HEK293 (cell line): ENCODE measurements around the gene UBE4A.

ENCODE experiments used
- CTCF ChIA-PET: fragments of 350-600 bp; formaldehyde crosslinking; extraction: SDS; loops from one replicate; lab custom pipeline; 2021; ENCODE audit warnings: antibody characterized with exemption; lab: Yijun Ruan, JAX
- POLR2A ChIA-PET: fragments of 300-600 bp; formaldehyde crosslinking; extraction: SDS; loops from one replicate; lab custom pipeline; 2020; ENCODE audit warnings: antibody characterized with exemption, inconsistent platforms; lab: Yijun Ruan, JAX
- H3K27ac ChIP-seq: fragments of 200-500 bp; sonication (Bioruptor generic); 2 replicates; pipeline ENCODE4 v1.5.1; 2014; ENCODE audit warnings: low read depth, low read length, control low read depth, inconsistent platforms; ENCODE audit errors: extremely low read depth
- H3K36me3 ChIP-seq, 2 experiments: fragments of 200-500 bp in 1 of 2; sonication (Bioruptor generic) in 1 of 2; 1 replicate in 1 of 2; 2 replicates in 1 of 2; pipeline ENCODE4 v1.5.1; 2014 to 2017; ENCODE audit warnings: inconsistent platforms in 2 of 2, low read length in 2 of 2; ENCODE audit not compliant: control insufficient read depth in 2 of 2, insufficient read depth in 1 of 2
- H3K4me1 ChIP-seq: fragments of 200-500 bp; sonication (Bioruptor generic); 2 replicates; pipeline ENCODE4 v1.5.1; 2014; ENCODE audit warnings: mild to moderate bottlenecking, low read length, inconsistent platforms; ENCODE audit not compliant: control insufficient read depth, insufficient read depth
- H3K4me3 ChIP-seq: 2 replicates; pipeline ENCODE4 v1.5.1; 2011; ENCODE audit warnings: low read depth, mild to moderate bottlenecking, control low read depth, low read length, moderate library complexity
- H3K9me3 ChIP-seq: fragments of 200-500 bp; sonication (Bioruptor generic); 2 replicates; pipeline ENCODE4 v1.5.1; 2014; ENCODE audit warnings: low read depth, low read length, inconsistent platforms; ENCODE audit not compliant: control insufficient read depth, insufficient read depth
- HOXC10 ChIP-seq: sonication (generic); formaldehyde crosslinking; IDR thresholded peaks from 2 replicates; pipeline ENCODE4 v1.8.1; 2023; ENCODE audit warnings: mild to moderate bottlenecking, missing genetic modification reagents
- OVOL3 ChIP-seq: fragments of 450-650 bp; formaldehyde crosslinking; IDR thresholded peaks from 2 replicates; pipeline ENCODE4 v1.5.1; 2016; ENCODE audit warnings: missing biosample characterization, missing genetic modification characterization
- REPIN1 ChIP-seq: fragments of 450-650 bp; formaldehyde crosslinking; IDR thresholded peaks from 2 replicates; pipeline ENCODE4 v1.5.1; 2017; ENCODE audit warnings: missing biosample characterization, missing genetic modification characterization, low read depth
- ZBTB1 ChIP-seq: fragments of 450-650 bp; formaldehyde crosslinking; IDR thresholded peaks from 2 replicates; pipeline ENCODE4 v1.5.1; 2016; ENCODE audit warnings: missing biosample characterization, missing genetic modification characterization
- ZNF146 ChIP-seq: fragments of 450-650 bp; formaldehyde crosslinking; IDR thresholded peaks from 2 replicates; pipeline ENCODE4 v1.5.1; 2016; ENCODE audit warnings: missing biosample characterization, missing genetic modification characterization
- ZNF184 ChIP-seq: fragments of 450-650 bp; IDR thresholded peaks from 2 replicates; pipeline ENCODE4 v1.5.1; 2018; ENCODE audit warnings: missing biosample characterization, mild to moderate bottlenecking, missing genetic modification characterization
- ZNF529 ChIP-seq: fragments of 450-650 bp; formaldehyde crosslinking; IDR thresholded peaks from 2 replicates; pipeline ENCODE4 v1.5.1; 2017; ENCODE audit warnings: missing genetic modification characterization, missing biosample characterization; ENCODE audit not compliant: insufficient replicate concordance
- ZNF660 ChIP-seq: fragments of 450-650 bp; IDR thresholded peaks from 2 replicates; pipeline ENCODE4 v1.5.1; 2018; ENCODE audit warnings: missing biosample characterization, mild to moderate bottlenecking, missing genetic modification characterization
- ZSCAN30 ChIP-seq: fragments of 450-650 bp; IDR thresholded peaks from 2 replicates; pipeline ENCODE4 v1.5.1; 2018; ENCODE audit warnings: missing biosample characterization, mild to moderate bottlenecking, missing genetic modification characterization, moderate library complexity
- TF ChIP-seq, protein P1 (sequence below): fragments of 450-650 bp; formaldehyde crosslinking; IDR thresholded peaks from 2 replicates; pipeline ENCODE4 v1.5.1; 2016; ENCODE audit warnings: missing biosample characterization, missing genetic modification characterization
- TF ChIP-seq, protein P2 (sequence below): fragments of 450-650 bp; formaldehyde crosslinking; IDR thresholded peaks from 2 replicates; pipeline ENCODE4 v1.5.1; 2017; ENCODE audit warnings: missing biosample characterization, missing genetic modification characterization

The UBE4A gene

DNA sequence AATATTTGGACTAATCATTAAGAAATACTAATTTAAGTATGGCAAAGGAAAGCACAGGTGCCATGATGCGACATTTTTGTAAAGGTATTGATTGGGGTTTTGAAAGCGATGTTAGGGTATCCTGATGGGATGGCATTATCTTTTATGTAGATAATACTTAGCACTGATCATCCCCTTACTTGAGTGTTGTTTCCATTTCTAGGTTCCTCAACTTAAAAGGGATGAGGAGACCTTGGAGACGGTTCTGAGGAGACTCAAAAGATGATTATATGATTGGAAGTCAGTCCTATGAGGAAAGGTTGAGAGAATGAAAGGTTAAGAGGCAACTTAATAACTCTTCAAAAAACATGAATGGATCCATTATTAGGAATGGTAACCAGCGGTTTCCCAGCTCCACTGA lies 88.0 kb downstream of the UBE4A start:
- H3K9me3 ChIP-seq = no peaks in the 10 kb centered on the region
- no peak overlapping the region for H3K4me3 ChIP-seq
- POLR2A ChIA-PET = interaction anchor here (1.1 kb wide), 1 partner anchor 12 kb away, joined by 3 read pairs; no protein-coding TSS in a partner anchor
- peaks cover 0 to 22% of the 10 kb centered on the region in 2 experiments; a peak in 2 of 3 replicates for H3K36me3 ChIP-seq
- CTCF ChIA-PET = no interaction called here
- H3K27ac ChIP-seq = no peak overlapping the region
- peak; percentile 56; the same call in 1 of the 2 replicates for TF ChIP-seq ZNF184
- TF ChIP-seq, protein P1, sequence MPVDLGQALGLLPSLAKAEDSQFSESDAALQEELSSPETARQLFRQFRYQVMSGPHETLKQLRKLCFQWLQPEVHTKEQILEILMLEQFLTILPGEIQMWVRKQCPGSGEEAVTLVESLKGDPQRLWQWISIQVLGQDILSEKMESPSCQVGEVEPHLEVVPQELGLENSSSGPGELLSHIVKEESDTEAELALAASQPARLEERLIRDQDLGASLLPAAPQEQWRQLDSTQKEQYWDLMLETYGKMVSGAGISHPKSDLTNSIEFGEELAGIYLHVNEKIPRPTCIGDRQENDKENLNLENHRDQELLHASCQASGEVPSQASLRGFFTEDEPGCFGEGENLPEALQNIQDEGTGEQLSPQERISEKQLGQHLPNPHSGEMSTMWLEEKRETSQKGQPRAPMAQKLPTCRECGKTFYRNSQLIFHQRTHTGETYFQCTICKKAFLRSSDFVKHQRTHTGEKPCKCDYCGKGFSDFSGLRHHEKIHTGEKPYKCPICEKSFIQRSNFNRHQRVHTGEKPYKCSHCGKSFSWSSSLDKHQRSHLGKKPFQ (tag by site-specific recombination) = no peak
- peaks cover 6% of the 10 kb centered on the region; the same call in 1 of the 2 replicates for H3K4me1 ChIP-seq

DNA sequence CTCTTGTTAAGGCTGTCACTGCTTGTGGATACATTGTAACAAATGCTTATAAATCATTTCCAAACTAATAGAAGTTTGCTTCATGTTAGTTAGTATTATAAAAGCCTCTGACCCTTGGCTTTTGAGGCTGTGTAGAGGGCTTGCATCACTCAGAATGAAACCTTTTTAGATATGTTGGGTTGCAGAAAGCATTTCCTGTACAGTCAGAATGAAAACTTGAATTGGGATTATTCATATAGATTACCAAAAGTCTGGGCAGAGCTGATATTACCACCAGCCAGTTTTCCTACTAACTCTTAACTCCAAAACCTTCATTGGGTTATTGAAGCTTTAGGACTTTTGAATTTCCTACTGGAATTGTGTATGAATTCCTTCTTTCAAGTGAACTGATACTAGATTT lies 88.9 kb downstream of the UBE4A start:
- CTCF ChIA-PET = no interaction called here
- H3K36me3 ChIP-seq = peaks cover 0 to 22% of the 10 kb centered on the region in 2 experiments; a peak in 2 of 3 replicates
- H3K9me3 ChIP-seq = no peaks in the 10 kb centered on the region
- POLR2A ChIA-PET = interaction anchor here (1.1 to 1.2 kb wide), 2 partner anchors 12 to 13 kb away, joined by 3 to 4 read pairs; partner anchors contain the start of gene KMT2A
- no peak overlapping the region for H3K4me3 ChIP-seq
- no peak overlapping the region for H3K27ac ChIP-seq
- no peak for TF ChIP-seq OVOL3 (tag by site-specific recombination)
- TF ChIP-seq ZSCAN30 = no peak
- no peak for TF ChIP-seq ZBTB1 (tag by site-specific recombination)
- TF ChIP-seq ZNF146 (tag by site-specific recombination) = no peak
- TF ChIP-seq ZNF529 (tag by site-specific recombination) = no peak
- no peak for TF ChIP-seq HOXC10 (CRISPR knock-in tag)
- no peak for TF ChIP-seq ZNF660
- TF ChIP-seq, protein P2, sequence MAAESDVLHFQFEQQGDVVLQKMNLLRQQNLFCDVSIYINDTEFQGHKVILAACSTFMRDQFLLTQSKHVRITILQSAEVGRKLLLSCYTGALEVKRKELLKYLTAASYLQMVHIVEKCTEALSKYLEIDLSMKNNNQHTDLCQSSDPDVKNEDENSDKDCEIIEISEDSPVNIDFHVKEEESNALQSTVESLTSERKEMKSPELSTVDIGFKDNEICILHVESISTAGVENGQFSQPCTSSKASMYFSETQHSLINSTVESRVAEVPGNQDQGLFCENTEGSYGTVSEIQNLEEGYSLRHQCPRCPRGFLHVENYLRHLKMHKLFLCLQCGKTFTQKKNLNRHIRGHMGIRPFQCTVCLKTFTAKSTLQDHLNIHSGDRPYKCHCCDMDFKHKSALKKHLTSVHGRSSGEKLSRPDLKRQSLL (tag by site-specific recombination) = no peak
- no peak for TF ChIP-seq REPIN1 (tag by site-specific recombination)
- TF ChIP-seq, all 188 proteins: peak for 0
- no peaks in the 10 kb centered on the region for H3K4me1 ChIP-seq
